T-helper 17 cell (primary cell): ENCODE data around the gene NKAIN1. TPM values are rescaled to one million over a fixed set of nuclear protein-coding genes. Genes with fewer than 3 reads are reported as not detected.

Experiments
- ATAC-seq: fragments of 150-1000 bp; cut with Tn5 transposase; 2 replicates; pipeline ENCODE4 v1.10.0; 2021; ENCODE audit warnings: mild to moderate bottlenecking, moderate library complexity
- DNase-seq, 3 donors: peaks; one replicate each; pipeline versions ENCODE4 v3.0.0 to v3.0.0-alpha.2; 2020 to 2021
- H3K9me3 ChIP-seq: one replicate; pipeline ENCODE4 v1.7.0; 2013; ENCODE audit warnings: low read length, mild to moderate bottlenecking; ENCODE audit not compliant: control insufficient read depth, poor library complexity, severe bottlenecking
- H3K27ac Mint-ChIP-seq: one replicate; pipeline ENCODE4 v1.8.0; 2022; ENCODE audit warnings: mild to moderate bottlenecking, moderate library complexity, mixed read lengths
- H3K27me3 Mint-ChIP-seq: one replicate; pipeline ENCODE4 v1.8.0; 2022; ENCODE audit warnings: mixed read lengths
- H3K36me3 Mint-ChIP-seq: one replicate; pipeline ENCODE4 v1.8.0; 2022; ENCODE audit warnings: low read depth, mixed read lengths
- H3K4me1 Mint-ChIP-seq: one replicate; pipeline ENCODE4 v1.8.0; 2022; ENCODE audit warnings: mild to moderate bottlenecking, mixed read lengths
- H3K4me3 Mint-ChIP-seq: one replicate; pipeline ENCODE4 v1.8.0; 2022; ENCODE audit warnings: mild to moderate bottlenecking, moderate library complexity, mixed read lengths
- total RNA-seq, 4 donors: library from RNA in 2 of 4; stranded (reverse) in 2 of 4; gene quantifications; one replicate each; pipeline ENCODE4 v1.2.3 and lab custom pipeline; 2022 to 2026

Gene NKAIN1
- total RNA-seq, 2 donors from 2014 or later, result not detected

- H3K9me3 ChIP-seq, result no peaks in the 10 kb centered on the region
- ATAC-seq (no peak), DNase-seq (no peak)
- H3K4me3 Mint-ChIP-seq, result no peak overlapping the region
- no peaks in the 10 kb centered on the region for H3K36me3 Mint-ChIP-seq
- H3K27me3 Mint-ChIP-seq, result no peaks in the 10 kb centered on the region
- peaks cover 2% of the 10 kb centered on the region for H3K4me1 Mint-ChIP-seq
- H3K27ac Mint-ChIP-seq, result no peak overlapping the region
These were observed 10.2 kb upstream of the NKAIN1 start for GRCh38 chr1:31249854-31250253.

GRCh38 chr1:31248276-31248675 is 8.6 kb upstream of the NKAIN1 start:
- ATAC-seq (no peak), DNase-seq (no peak)
- peaks cover 2% of the 10 kb centered on the region for H3K4me1 Mint-ChIP-seq
- H3K9me3 ChIP-seq, result no peaks in the 10 kb centered on the region
- H3K27ac Mint-ChIP-seq, result no peak overlapping the region
- H3K36me3 Mint-ChIP-seq, result no peaks in the 10 kb centered on the region
- no peak overlapping the region for H3K4me3 Mint-ChIP-seq
- no peaks in the 10 kb centered on the region for H3K27me3 Mint-ChIP-seq

GRCh38 chr1:31244326-31244725 is 4.6 kb upstream of the NKAIN1 start:
- no peak for ATAC-seq
- Mint-ChIP-seq H3K4me3 (no peak overlapping the region), H3K36me3 (peaks cover 4% of the 10 kb centered on the region), H3K27me3 (peaks cover 17% of the 10 kb centered on the region), H3K27ac (no peak overlapping the region), H3K4me1 (peaks cover 2% of the 10 kb centered on the region)
- no peaks in the 10 kb centered on the region for H3K9me3 ChIP-seq
- DNase-seq, result no peak

GRCh38 chr1:31243501-31244286 is 4.0 kb upstream of the NKAIN1 start:
- ATAC-seq (no peak), DNase-seq (no peak)
- Mint-ChIP-seq H3K4me3 (no peak overlapping the region), H3K36me3 (peaks cover 9% of the 10 kb centered on the region), H3K27me3 (peaks cover 22% of the 10 kb centered on the region), H3K4me1 (peaks cover 7% of the 10 kb centered on the region), H3K27ac (no peak overlapping the region)
- H3K9me3 ChIP-seq, result no peaks in the 10 kb centered on the region

- Mint-ChIP-seq H3K27me3 (peaks cover 40% of the 10 kb centered on the region), H3K27ac (no peak overlapping the region), H3K36me3 (peaks cover 9% of the 10 kb centered on the region), H3K4me3 (no peak overlapping the region), H3K4me1 (peaks cover 9% of the 10 kb centered on the region)
- ATAC-seq (no peak), DNase-seq (no peak)
- H3K9me3 ChIP-seq, result no peaks in the 10 kb centered on the region
These were observed 1.6 kb upstream of the NKAIN1 start for GRCh38 chr1:31241321-31241720.

GRCh38 chr1:31238986-31239613 is 587 bp downstream of the NKAIN1 start:
- Mint-ChIP-seq H3K4me1 (peaks cover 9% of the 10 kb centered on the region), H3K36me3 (peaks cover 9% of the 10 kb centered on the region), H3K27me3 (peaks cover 61% of the 10 kb centered on the region), H3K27ac (no peak overlapping the region), H3K4me3 (peak overlapping the region; percentile 88)
- no peak for ATAC-seq
- no peak for DNase-seq
- H3K9me3 ChIP-seq, result no peaks in the 10 kb centered on the region

GRCh38 chr1:31238612-31238985 is 1.1 kb downstream of the NKAIN1 start:
- H3K27me3 Mint-ChIP-seq, result peaks cover 66% of the 10 kb centered on the region
- peaks cover 9% of the 10 kb centered on the region for H3K4me1 Mint-ChIP-seq
- no peaks in the 10 kb centered on the region for H3K9me3 ChIP-seq
- ATAC-seq (no peak), DNase-seq (no peak)
- H3K4me3 Mint-ChIP-seq, result peak overlapping the region; percentile 88
- H3K27ac Mint-ChIP-seq, result no peak overlapping the region
- H3K36me3 Mint-ChIP-seq, result peaks cover 9% of the 10 kb centered on the region

GRCh38 chr1:31234870-31235269 is 4.8 kb downstream of the NKAIN1 start:
- Mint-ChIP-seq H3K4me3 (no peak overlapping the region), H3K4me1 (peaks cover 9% of the 10 kb centered on the region), H3K27ac (no peak overlapping the region), H3K27me3 (peaks cover 56% of the 10 kb centered on the region), H3K36me3 (peaks cover 5% of the 10 kb centered on the region)
- DNase-seq (no peak), ATAC-seq (no peak)
- H3K9me3 ChIP-seq, result no peaks in the 10 kb centered on the region

GRCh38 chr1:31234123-31234708 is 5.5 kb downstream of the NKAIN1 start:
- H3K9me3 ChIP-seq, result no peaks in the 10 kb centered on the region
- Mint-ChIP-seq H3K27ac (no peak overlapping the region), H3K4me3 (no peak overlapping the region), H3K36me3 (peaks cover 5% of the 10 kb centered on the region), H3K4me1 (peaks cover 9% of the 10 kb centered on the region), H3K27me3 (peaks cover 56% of the 10 kb centered on the region)
- DNase-seq (no peak), ATAC-seq (no peak)

- DNase-seq (no peak), ATAC-seq (no peak)
- Mint-ChIP-seq H3K27me3 (peaks cover 41% of the 10 kb centered on the region), H3K4me1 (no peaks in the 10 kb centered on the region), H3K27ac (no peak overlapping the region), H3K36me3 (no peaks in the 10 kb centered on the region), H3K4me3 (no peak overlapping the region)
- H3K9me3 ChIP-seq, result no peaks in the 10 kb centered on the region
These were observed 7.0 kb downstream of the NKAIN1 start for GRCh38 chr1:31232689-31233088.

GRCh38 chr1:31231802-31232201 is 7.9 kb downstream of the NKAIN1 start:
- DNase-seq, result no peak
- H3K9me3 ChIP-seq, result no peaks in the 10 kb centered on the region
- ATAC-seq, result no peak

GRCh38 chr1:31230378-31230777 is 9.3 kb downstream of the NKAIN1 start:
- H3K27me3 Mint-ChIP-seq, result peaks cover 25% of the 10 kb centered on the region
- DNase-seq, result no peak
- H3K4me1 Mint-ChIP-seq, result no peaks in the 10 kb centered on the region
- no peak overlapping the region for H3K4me3 Mint-ChIP-seq
- H3K36me3 Mint-ChIP-seq, result no peaks in the 10 kb centered on the region
- no peak for ATAC-seq
- no peak overlapping the region for H3K27ac Mint-ChIP-seq
- H3K9me3 ChIP-seq, result no peaks in the 10 kb centered on the region

More at GRCh38 chr1:31231802-31232201, 7.9 kb downstream of the NKAIN1 start:
- no peaks in the 10 kb centered on the region for H3K4me1 Mint-ChIP-seq
- H3K27me3 Mint-ChIP-seq, result peaks cover 38% of the 10 kb centered on the region
- no peak overlapping the region for H3K4me3 Mint-ChIP-seq
- no peaks in the 10 kb centered on the region for H3K36me3 Mint-ChIP-seq
- no peak overlapping the region for H3K27ac Mint-ChIP-seq

- H3K9me3 ChIP-seq, result no peaks in the 10 kb centered on the region
- H3K27ac Mint-ChIP-seq, result no peak overlapping the region
- no peak for DNase-seq
These were observed 10.7 kb downstream of the NKAIN1 start for GRCh38 chr1:31228986-31229385.

More at GRCh38 chr1:31228986-31229385, 10.7 kb downstream of the NKAIN1 start:
- Mint-ChIP-seq H3K4me3 (no peak overlapping the region), H3K27me3 (peaks cover 11% of the 10 kb centered on the region), H3K4me1 (no peaks in the 10 kb centered on the region), H3K36me3 (no peaks in the 10 kb centered on the region)
- no peak for ATAC-seq
